GM18499 (cell line): ENCODE results near the gene IFIT1.
"Not testable (repeated sequence)": the region's sequence is repeated elsewhere in the genome, so short reads cannot be mapped to it uniquely, and the experiment has no call there.

Source experiments
- ATAC-seq: cut with Tn5 transposase; IDR thresholded peaks from one replicate; pipeline ENCODE4 v1.9.1; 2021; ENCODE audit warnings: moderate number of reproducible peaks; ENCODE audit not compliant: insufficient read depth, unreplicated experiment

The IFIT1 gene, protein sequence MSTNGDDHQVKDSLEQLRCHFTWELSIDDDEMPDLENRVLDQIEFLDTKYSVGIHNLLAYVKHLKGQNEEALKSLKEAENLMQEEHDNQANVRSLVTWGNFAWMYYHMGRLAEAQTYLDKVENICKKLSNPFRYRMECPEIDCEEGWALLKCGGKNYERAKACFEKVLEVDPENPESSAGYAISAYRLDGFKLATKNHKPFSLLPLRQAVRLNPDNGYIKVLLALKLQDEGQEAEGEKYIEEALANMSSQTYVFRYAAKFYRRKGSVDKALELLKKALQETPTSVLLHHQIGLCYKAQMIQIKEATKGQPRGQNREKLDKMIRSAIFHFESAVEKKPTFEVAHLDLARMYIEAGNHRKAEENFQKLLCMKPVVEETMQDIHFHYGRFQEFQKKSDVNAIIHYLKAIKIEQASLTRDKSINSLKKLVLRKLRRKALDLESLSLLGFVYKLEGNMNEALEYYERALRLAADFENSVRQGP

DNA sequence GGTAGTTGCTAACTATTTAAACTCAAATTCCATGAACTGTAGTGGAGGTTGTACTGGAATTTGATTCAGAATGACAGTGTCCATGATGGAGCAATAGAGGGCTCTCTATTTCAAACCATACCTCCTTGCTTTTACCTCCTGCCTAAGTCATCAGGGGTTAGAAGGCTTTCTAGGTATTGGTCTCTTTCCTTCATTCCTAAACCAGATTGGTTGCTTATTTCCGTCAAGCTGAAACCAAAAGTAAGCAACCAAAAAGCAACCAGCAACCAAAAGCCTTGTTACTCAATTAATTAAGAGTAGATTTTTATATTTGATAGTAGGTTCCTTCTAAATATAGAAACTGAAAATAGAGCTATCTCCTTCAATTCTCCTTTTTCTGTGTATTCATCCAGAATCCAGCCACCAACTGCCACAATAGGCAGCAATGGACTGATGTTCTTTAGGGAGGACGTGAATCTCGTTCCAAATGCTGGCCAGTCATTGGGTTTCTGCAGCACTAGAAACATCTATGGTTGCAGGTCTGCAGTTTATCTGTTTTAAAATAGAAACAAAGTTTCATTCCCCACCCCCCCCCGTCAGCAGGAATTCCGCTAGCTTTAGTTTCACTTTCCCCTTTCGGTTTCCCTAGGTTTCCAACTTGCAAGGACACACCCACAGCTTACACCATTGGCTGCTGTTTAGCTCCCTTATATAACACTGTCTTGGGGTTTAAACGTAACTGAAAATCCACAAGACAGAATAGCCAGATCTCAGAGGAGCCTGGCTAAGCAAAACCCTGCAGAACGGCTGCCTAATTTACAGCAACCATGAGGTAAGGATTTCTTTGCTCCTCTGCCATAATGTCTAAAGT lies at the start of gene IFIT1:
TSS of gene IFIT1 (plus strand) at position 717 of the 850 bp plus-strand sequence. CDS start at position 807, 90 bp downstream.
- ATAC-seq = peak; percentile 52

DNA sequence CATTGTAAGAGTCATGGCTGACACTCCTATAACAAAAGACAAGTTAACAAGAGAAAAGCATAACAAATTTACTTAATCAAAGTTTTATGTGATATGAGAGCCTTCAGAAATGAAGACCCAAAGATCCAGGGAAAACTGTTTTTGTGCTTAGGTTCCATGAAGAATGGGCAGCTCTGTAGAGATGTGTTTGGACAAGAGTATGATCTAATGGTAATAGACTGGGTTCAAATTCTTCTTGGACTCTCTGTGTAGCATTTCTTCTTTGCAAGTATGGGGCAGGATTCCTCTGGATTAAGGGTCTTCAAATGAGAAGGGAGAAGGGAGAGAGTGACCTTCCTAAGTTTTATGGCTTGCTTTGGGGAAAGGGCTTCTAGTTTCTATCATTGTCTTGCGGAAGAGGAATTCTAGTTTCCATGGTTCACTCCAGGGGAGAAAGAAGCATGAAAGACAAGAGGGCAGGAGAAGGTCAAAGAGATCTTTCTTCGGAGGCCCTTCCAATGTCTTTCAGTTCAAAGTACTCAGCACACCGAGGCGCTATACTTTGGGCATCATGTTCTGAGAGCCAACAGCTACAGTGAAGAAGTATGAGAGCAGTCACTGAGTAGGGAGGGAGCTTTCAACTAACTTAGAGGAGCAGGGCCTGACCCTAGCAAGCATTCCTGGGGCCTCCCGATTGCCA lies 49.2 kb upstream of the IFIT1 start:
- ATAC-seq = no peak

DNA sequence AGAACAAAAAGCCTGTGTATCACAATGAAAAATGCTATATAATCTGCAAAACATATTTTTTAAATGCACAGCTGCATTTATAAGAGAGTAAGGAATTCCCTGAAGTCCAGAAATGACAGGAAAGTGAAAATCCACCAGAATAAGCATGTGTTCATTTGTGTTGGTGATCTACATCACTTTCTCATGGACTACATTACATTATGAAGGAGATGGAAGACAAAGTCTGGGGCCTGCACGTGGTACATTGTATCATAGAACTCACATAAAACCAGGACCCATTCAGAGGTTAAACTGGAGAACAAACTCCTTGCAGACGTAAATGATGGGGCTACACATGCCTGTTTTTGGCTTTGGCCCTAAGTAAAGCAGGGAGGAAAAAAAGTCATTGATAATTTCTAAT lies 48.3 kb upstream of the IFIT1 start:
- ATAC-seq = no peak

DNA sequence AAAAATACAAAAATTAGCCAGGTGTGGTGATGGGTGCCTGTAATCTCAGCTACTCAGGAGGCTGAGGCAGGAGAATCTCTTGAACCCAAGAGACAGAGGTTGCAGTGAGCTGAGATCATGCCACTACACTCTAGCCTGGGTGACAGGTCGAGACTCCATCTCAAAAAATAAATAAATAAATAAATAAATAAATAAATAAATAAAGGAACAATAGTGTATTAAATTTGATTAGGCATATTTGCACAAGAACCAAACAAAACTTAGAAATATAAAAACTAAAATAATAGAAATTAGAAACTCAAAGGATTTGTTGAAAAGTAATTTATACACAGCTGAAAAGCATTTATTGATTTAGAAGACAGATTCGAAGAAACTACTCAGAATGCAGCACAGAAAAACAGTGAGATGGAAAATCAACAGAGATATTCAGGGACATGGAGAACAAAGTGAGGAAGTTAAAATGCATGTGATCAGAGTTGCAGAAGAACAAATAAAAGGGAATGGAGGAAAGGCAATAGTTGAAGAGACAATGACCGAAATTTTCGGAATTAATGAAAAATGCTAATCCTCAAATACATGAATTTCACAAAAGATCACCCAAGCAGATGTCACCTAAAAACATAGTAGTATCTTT lies 46.9 kb upstream of the IFIT1 start:
- no peak for ATAC-seq

DNA sequence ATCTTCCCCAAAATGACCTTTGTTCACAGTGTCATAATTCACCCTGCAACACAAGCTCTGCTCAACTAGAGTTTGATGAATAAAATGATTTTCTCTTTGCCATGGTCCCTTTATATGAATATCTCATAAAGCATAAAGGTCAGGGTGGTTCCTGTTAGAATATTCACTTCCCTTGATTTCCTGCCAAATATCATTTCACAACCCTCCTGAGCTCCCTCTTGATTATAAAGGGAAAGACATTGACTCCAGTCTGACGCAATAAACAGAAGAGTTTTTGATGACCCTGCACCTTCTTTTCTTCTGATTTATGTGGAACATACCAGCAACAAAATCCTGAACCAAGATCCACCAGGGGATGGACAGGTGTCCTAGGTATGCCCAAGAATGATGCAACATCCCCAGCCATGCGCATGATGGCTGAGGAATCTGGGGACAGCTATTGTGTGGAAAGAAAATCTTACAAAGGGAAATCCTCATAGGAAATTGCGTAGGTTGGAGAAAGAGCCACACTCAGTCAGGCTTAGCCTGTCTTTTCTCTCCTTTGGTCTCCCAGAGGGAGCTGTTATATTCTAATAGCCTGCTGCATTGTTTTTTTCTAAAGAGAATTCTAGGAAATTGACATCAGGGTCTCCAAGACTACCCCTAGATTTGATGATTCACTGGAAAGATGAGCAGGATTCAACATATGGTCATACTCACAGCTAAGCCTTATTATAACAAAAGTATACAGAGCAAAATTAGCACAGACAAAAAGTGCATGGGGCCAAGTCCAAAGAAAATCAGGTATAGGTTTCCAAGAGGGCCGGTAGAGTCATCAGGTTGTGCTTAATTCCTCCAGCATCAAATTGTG lies 45.8 kb upstream of the IFIT1 start:
- no peak for ATAC-seq

DNA sequence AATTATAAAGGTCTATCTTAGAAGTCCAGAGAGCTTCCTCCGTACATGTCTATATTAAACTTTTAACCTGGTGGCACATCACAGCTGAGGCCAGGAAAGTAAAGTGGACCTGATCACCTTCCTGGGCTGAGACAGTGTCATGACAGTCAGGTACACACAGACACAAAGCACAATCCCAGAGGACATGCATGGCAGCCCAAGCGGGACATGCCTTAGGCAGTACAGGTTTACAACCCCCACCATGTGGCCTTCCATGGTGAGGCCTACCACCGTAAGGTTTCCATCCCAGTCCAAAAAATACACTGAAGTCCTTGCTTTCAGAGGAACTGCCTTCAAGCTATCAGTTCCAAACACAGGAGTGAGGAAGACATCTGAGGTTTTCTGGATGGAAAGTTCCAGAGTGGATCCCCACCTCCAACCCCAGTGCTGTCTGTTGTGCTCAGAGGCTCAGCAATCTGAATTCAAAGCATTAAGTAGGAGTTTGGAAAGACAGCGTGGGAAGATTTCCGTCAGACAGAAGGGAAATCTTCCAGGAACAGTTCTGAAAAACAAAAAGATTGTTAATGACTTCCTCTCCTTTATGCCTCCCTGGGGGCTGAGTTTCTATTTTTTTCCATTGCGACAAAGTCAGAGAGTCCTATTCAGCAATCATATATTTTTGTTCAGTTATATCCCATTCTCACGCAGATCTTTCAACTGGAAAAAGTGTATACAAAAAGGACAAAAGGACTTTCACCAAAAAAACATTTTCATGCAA lies 44.5 kb upstream of the IFIT1 start:
- ATAC-seq = no peak

DNA sequence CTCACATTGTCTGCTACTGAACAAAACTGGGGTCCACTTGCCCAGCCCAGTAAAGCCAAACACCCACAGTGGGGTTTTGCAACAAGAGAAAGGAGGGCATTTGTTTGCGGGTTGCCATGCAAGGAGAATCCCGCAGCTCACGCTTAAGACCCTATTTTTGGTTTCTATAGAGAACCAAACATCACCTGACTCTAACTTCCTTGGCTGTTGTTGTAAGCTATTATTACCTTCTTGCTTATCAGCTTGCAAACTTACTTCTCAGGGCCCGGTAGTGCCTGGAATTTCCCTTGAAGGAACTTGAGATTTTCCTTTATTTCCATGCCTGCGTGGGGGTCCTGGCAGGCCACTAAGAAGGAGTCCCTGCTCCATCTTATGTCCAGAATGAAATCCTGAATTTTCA lies 43.9 kb upstream of the IFIT1 start:
- no peak for ATAC-seq

DNA sequence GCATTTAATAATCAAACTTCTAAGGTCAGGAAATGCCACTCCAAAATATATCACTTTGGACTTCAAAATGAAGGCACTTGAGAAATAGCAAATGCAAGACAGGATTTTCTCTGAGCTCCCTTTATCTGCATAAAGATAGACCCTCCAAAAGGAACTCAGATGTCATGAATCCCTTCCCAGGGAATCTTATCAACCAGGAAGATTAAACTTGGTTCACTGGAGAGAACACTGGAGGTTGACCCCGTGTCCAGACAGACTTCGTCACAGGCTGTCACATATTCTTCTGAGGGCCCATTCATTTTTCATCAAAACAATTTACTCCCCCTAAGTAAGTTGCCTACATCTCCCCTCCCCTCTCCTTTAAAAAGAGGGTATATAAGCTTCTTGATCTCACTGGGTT lies 43.4 kb upstream of the IFIT1 start:
- ATAC-seq = no peak

DNA sequence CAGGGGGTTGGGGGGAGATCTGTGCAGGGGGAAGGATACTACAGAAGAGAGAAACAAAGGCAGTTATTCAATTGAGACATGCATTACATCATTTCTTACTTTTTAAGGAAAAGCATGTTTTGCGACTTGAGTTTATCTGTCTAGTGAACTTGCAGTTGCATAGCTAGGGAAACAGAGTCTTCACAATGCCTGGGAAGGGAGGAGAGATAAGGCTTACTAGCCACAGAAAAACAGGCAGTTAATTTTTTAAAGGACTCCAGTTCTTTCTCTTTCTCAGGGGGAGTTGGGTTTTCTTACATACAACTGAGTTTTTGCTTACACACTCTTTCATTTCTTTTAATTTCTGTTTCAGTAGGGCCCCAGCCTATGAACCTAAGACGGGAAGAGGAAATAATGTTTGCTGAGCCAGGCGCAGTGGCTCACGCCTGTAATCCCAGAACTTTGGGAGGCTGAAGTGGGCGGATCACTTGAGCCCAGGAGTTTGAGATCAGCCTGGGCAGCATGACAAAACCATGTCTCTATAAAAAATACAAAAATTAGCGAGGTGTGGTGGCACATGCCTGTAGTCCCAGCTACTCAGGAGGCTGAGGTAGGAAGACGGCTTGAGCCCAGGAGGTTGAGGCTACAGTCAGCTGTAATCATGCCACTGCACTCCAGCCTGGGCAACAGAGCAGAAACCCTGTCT lies 41.6 kb upstream of the IFIT1 start:
- not testable (repeated sequence) for ATAC-seq

DNA sequence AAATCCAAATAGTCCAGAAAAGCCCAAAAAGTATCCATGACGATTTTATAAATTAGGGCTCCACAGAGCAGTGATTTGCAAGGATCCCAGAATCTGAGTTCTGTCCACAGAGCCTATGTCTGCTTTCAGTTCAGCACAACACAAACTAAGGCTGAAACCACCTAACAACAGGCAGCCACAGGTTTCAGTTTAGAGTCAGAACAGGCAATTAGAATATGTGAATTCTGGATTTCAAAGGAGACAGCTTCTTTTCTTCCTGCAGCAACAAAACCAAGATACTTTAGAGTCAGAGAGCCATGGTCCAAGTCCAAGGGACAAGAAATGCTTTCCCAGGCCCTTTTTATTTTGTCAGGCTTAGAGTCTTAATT lies 41.0 kb upstream of the IFIT1 start:
- ATAC-seq = peak; percentile 73

DNA sequence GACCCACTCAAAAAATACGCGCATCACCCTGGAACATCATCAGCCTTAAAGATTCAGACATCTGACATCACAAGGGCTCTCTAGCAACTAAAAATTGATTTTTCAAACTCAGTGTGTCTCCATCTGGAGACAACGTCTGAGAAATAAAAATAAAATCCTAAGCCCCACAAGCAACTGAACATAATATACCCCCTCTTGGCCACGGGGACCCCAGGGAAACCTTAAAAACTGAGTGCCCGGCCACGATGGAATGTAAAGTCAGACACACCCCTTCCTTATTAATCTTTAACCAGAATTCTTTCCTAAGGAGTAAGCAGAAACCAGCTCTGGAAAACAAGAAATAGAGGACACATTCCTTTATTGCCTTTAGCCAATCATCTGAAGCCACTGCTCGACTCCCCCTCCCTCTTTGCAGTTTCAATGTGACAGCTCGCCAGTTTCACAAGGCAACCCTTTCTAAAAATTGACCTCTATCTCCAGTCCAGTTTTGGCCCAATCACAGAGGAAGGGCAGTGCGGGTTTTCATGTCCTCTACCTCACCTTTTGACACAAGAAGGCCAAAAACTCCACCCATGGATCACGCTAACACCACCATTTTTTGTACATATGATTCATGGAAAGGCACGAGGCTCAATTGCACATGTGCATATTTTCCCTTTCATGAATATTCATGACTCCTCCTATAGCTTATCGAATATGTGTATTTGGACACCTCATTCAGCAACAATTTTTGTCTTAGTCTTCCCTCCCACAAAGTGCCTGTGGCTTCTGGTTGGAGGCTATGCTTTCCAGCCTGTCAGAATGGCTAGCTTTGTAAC lies 40.4 kb upstream of the IFIT1 start:
- no peak for ATAC-seq

DNA sequence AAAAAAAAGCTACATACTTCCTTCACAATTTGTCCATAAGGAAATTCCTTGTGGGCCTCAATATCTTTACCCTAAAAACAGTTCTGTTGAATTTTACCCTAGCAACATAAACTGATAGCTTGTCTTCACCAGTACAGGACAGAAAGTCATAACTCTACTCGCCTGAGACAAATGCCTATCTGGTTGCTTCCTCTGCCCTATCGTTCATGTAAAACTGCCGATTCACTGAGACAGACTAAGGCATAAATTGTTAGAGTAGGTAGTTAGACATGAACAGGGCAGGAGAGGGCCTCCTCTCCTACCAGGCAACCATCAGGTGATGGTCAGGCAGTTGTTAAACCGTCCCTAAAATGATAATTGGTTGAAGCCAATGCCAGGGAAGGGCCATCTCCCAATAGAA lies 39.6 kb upstream of the IFIT1 start:
- no peak for ATAC-seq

DNA sequence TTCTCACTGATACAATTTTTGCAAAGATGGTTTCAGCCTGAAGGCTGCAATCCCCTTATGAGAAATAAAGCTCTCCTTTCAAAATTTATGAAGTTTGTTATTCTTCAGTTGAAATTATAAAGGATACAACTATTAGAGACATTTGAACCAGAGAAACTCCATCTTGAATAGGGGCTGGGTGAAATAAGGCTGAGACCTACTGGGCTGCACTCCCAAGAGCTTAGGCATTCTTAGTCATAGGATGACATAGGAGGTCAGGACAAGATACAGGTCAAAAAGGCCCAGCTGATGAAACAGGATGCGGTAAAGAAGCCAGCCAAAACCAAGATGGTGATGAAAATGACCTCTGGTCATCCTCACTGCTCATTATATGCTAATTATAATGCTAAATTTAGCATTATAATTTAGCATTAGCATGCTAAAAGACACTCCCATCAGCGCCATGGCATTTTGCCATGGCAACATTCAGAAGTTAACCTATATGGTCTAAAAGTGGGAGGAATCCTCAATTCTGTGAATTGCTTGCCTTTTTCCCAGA lies 37.0 kb upstream of the IFIT1 start:
- no peak for ATAC-seq

DNA sequence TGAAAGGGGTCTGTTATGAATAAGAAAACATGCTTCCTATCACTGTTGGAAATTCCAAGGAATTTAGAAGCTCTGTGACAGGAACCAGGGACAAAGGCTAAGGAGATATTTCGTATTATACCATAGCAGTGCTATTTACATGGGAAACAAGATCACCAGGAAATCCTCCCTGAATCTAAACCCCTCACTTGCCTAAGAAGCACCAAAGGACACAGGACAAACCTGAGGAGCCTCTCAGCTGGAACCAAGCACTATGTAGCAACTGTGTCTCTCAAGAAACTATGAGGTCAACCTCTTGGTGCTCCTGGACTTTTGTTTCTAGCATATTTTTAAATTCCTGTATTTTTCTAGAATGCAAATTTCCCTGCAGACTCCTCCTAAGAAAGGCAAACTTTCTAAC lies 35.3 kb upstream of the IFIT1 start:
- no peak for ATAC-seq

DNA sequence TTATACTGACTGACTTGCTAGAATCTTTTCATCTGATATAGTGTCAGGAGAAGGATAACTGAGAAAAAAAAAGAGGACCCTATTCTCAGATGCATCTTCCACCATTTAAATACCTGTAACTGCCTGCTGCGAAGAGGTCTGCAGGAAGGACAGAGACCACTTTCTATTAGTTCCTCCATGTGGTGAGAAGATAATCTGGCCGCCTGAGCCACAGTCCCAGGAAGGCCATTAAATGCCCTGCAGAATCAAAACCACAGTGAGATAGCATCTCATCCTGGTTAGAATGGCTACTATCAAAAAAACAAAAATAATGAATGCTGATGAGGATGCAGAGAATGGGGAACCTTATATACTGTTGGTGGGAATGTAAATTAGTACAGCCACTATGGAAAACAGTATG lies 34.4 kb upstream of the IFIT1 start:
- ATAC-seq = no peak

DNA sequence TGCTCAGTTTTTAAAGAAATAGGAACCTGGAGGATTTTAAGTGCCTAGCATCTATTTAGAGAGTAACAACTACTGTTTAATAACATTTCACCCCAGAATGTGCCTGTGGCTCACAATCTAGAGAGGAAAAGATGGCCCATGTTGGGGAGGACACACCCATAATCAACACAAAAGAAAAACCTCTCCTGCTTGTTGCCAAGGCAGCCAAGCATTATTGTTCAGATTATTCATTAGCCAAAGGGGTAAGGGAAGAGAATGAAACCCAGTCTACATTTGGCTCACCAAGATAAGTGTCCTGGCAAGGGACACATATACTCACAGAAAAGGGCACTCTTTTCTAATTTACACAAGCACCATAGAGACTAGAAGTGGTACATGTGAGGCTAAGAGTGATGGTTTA lies 32.3 kb upstream of the IFIT1 start:
- ATAC-seq = no peak

DNA sequence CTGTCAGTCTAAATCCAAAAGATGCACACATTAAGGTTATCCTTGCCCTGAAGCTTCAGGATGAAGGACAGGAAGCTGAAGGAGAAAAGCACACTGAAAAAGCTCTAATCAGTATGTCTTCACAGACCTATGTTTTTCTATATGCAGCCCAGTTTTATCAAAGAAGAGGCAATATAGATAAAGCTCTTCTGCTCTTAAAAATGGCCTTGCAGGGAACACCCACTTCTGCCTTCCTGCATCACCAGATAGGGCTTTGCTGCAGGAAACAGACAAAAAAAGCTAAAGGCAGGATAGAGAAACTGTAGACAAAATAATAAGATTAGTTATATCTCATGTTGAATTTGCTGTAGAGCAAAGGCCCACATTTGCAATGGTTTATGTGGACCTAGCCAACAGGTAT lies 29.5 kb upstream of the IFIT1 start:
- ATAC-seq = no peak
